ENCODE data around the gene SUPT4H1. TPM values are rescaled to one million over a fixed set of nuclear protein-coding genes. Genes with fewer than 3 reads are reported as not detected.

Gene SUPT4H1
- total and polyA plus RNA-seq, 2 experiments from 2014 or later = 82.2 to 83.7 TPM

- no peak overlapping the region for H2AFZ ChIP-seq
- TF ChIP-seq ZNF462 (CRISPR knock-in tag; IDR thresholded peaks at IDR 0.05) = no peak
- no peak for TF ChIP-seq CREB1 (CRISPR knock-in tag; IDR thresholded peaks at IDR 0.05; ENCODE audit: low read depth)
- TF ChIP-seq, protein P1, sequence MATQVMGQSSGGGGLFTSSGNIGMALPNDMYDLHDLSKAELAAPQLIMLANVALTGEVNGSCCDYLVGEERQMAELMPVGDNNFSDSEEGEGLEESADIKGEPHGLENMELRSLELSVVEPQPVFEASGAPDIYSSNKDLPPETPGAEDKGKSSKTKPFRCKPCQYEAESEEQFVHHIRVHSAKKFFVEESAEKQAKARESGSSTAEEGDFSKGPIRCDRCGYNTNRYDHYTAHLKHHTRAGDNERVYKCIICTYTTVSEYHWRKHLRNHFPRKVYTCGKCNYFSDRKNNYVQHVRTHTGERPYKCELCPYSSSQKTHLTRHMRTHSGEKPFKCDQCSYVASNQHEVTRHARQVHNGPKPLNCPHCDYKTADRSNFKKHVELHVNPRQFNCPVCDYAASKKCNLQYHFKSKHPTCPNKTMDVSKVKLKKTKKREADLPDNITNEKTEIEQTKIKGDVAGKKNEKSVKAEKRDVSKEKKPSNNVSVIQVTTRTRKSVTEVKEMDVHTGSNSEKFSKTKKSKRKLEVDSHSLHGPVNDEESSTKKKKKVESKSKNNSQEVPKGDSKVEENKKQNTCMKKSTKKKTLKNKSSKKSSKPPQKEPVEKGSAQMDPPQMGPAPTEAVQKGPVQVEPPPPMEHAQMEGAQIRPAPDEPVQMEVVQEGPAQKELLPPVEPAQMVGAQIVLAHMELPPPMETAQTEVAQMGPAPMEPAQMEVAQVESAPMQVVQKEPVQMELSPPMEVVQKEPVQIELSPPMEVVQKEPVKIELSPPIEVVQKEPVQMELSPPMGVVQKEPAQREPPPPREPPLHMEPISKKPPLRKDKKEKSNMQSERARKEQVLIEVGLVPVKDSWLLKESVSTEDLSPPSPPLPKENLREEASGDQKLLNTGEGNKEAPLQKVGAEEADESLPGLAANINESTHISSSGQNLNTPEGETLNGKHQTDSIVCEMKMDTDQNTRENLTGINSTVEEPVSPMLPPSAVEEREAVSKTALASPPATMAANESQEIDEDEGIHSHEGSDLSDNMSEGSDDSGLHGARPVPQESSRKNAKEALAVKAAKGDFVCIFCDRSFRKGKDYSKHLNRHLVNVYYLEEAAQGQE (IDR thresholded peaks at IDR 0.05; ENCODE audit: unreplicated experiment) = no peak
- no peak for TF ChIP-seq STAT1 (IDR thresholded peaks at IDR 0.05; ENCODE audit: unreplicated experiment)
- TF ChIP-seq EZH2phosphoT487 (IDR thresholded peaks at IDR 0.05; ENCODE audit: unreplicated experiment) = no peak
- H3K4me3 ChIP-seq = no peak overlapping the region
- no peaks in the 10 kb centered on the region for H3F3A ChIP-seq (replicated peaks; ENCODE audit: low read depth)
- Mint-ChIP-seq H3K36me3 (ENCODE audit: low read depth) (no peaks in the 10 kb centered on the region), H3K4me3 (no peak overlapping the region), H3K4me1 (peaks cover 7% of the 10 kb centered on the region), H3K9me3 (no peaks in the 10 kb centered on the region), H3K27ac (no peak overlapping the region), H3K27me3 (ENCODE audit: insufficient read depth, low read depth, poor library complexity) (peaks cover 9% of the 10 kb centered on the region)
- H3K27ac ChIP-seq (ENCODE audit: low read depth) = no peak overlapping the region
- no peaks in the 10 kb centered on the region for H3K27me3 ChIP-seq (ENCODE audit: insufficient read depth)
- no peaks in the 10 kb centered on the region for H3K9me2 ChIP-seq (ENCODE audit: insufficient read depth)
- no peak overlapping the region for H3K4me2 ChIP-seq
- no peak for ATAC-seq
- H4K20me1 ChIP-seq (replicated peaks; ENCODE audit: insufficient read depth) = no peaks in the 10 kb centered on the region
- no peaks in the 10 kb centered on the region for H3K4me1 ChIP-seq (ENCODE audit: insufficient read depth)
- DNase-seq (ENCODE audit: low spot score) = no peak
- H3K79me2 ChIP-seq (replicated peaks; ENCODE audit: insufficient read depth) = no peaks in the 10 kb centered on the region
- H3K36me3 ChIP-seq (ENCODE audit: insufficient read depth) = no peaks in the 10 kb centered on the region
These were observed 33.9 kb downstream of the SUPT4H1 start for GRCh38 chr17:58318065-58318481.
